ENCODE results near the gene NT5DC2.

The NT5DC2 gene

GRCh38 chr3:52536369-52537164, 2.9 kb upstream of the NT5DC2 start, which contains the start of gene UQCC5:
UQCC5 (plus strand) TSS chr3:52536605; CDS start chr3:52536756, 151 bp downstream.
- Histone ChIP-seq H3K27ac (peak within 1 kb of the TSS; percentile 77), H3K27me3 (ENCODE audit: insufficient read depth, low read depth, severe bottlenecking) (no peaks in the 10 kb centered on the region)
- DNase-seq: peak; percentile 98

GRCh38 chr3:52536112-52536368, 2.4 kb upstream of the NT5DC2 start:
- DNase-seq: no peak
- TF ChIP-seq, protein P1, sequence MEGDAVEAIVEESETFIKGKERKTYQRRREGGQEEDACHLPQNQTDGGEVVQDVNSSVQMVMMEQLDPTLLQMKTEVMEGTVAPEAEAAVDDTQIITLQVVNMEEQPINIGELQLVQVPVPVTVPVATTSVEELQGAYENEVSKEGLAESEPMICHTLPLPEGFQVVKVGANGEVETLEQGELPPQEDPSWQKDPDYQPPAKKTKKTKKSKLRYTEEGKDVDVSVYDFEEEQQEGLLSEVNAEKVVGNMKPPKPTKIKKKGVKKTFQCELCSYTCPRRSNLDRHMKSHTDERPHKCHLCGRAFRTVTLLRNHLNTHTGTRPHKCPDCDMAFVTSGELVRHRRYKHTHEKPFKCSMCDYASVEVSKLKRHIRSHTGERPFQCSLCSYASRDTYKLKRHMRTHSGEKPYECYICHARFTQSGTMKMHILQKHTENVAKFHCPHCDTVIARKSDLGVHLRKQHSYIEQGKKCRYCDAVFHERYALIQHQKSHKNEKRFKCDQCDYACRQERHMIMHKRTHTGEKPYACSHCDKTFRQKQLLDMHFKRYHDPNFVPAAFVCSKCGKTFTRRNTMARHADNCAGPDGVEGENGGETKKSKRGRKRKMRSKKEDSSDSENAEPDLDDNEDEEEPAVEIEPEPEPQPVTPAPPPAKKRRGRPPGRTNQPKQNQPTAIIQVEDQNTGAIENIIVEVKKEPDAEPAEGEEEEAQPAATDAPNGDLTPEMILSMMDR (IDR thresholded peaks at IDR 0.05; ENCODE audit: low read depth, low read length): no peak
- no peak overlapping the region for H3K4me3 ChIP-seq (ENCODE audit: low read depth, low read length)
- H3K9me3 ChIP-seq (ENCODE audit: severe bottlenecking): no peaks in the 10 kb centered on the region
- H3K27ac ChIP-seq: peak overlapping the region; percentile 10; the same call in 1 of the 2 replicates
- H3K36me3 ChIP-seq: peaks cover 19% of the 10 kb centered on the region
- H3K27me3 ChIP-seq (ENCODE audit: insufficient read depth, low read depth, severe bottlenecking): no peaks in the 10 kb centered on the region

More at GRCh38 chr3:52536369-52537164, 2.9 kb upstream of the NT5DC2 start, which contains the start of gene UQCC5:
- TF ChIP-seq, protein P1 (IDR thresholded peaks at IDR 0.05; ENCODE audit: low read depth, low read length): no peak
- Histone ChIP-seq H3K9me3 (ENCODE audit: severe bottlenecking) (no peaks in the 10 kb centered on the region), H3K4me3 (ENCODE audit: low read depth, low read length) (peak within 1 kb of the TSS; percentile 79), H3K36me3 (peaks cover 22% of the 10 kb centered on the region)

- H3K27ac ChIP-seq: peak overlapping the region; percentile 38
- peaks cover 20% of the 10 kb centered on the region for H3K36me3 ChIP-seq
- TF ChIP-seq, protein P1 (IDR thresholded peaks at IDR 0.05; ENCODE audit: low read depth, low read length): no peak
- H3K9me3 ChIP-seq (ENCODE audit: severe bottlenecking): no peaks in the 10 kb centered on the region
- H3K4me3 ChIP-seq (ENCODE audit: low read depth, low read length): no peak overlapping the region
- DNase-seq: no peak
- H3K27me3 ChIP-seq (ENCODE audit: insufficient read depth, low read depth, severe bottlenecking): no peaks in the 10 kb centered on the region
These were observed 1.9 kb upstream of the NT5DC2 start for GRCh38 chr3:52535411-52536111.

DNA sequence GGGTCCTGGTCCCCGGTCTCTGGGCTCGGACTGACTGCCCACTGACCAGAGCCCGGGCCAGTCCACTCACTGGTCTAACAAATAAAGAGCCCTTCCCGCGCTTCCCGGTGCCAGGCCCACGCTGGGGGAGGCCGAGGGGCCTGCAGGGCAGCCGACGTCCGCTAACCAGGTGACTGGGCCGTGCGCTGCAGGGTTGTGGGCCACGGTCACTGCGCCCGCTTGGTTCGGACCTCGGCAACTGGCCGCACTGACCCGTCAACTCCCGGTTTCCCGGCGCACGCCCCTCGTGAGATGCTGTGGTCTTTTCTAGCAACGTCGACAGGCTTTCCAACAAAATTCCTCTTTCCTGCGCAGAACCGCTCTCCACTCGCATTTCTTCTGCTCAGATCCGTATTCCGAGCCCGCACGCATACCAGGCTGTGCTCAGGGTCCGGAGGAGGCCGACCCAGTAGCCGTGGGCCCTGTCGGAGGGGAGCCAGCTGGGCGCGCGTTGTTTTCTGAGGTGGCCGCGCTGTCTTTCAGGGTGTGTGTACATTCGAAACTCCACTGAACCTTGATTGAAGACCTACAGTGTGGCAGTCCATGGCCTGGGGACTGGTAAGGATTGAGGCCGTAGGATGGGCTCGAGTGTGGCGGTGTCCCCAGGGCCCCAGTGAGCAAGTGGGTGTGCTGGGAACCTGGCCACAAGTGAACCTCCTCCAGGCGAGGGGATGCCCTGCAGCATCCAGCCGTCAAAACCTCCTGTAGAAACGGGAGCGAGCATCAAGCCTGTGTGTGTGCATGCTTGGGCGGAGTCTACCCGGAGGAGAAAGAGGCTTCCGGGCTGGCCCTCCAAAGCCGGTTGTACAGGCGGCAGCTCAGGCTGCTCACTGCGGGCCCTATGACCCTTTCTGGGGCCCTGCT, 875 bp upstream of the NT5DC2 start:
- H3K27ac ChIP-seq: peak overlapping the region; percentile 90

More for the DNA sequence above, 875 bp upstream of the NT5DC2 start:
- TF ChIP-seq, protein P1 (IDR thresholded peaks at IDR 0.05; ENCODE audit: low read depth, low read length): no peak
- Histone ChIP-seq H3K4me3 (ENCODE audit: low read depth, low read length) (peak overlapping the region; percentile 56), H3K36me3 (peaks cover 19% of the 10 kb centered on the region), H3K27me3 (ENCODE audit: insufficient read depth, low read depth, severe bottlenecking) (no peaks in the 10 kb centered on the region), H3K9me3 (ENCODE audit: severe bottlenecking) (no peaks in the 10 kb centered on the region)
- DNase-seq: peak; percentile 67

Data from WERI-Rb-1 (cell line).